CD4-positive, alpha-beta memory T cell (primary cell): ENCODE measurements around the gene PPP4R4. TPM values are rescaled to one million over a fixed set of nuclear protein-coding genes. Genes with fewer than 3 reads are reported as not detected.

Experiments used
- CTCF ChIA-PET: fragments of 350-600 bp; sonication (Branson Sonifier 250); formaldehyde crosslinking; loops from one replicate; lab custom pipeline; 2021; ENCODE audit warnings: inconsistent platforms; ENCODE audit not compliant: partially characterized antibody; lab: Charles Lee
- POLR2A ChIA-PET: fragments of 350-600 bp; sonication (Branson Sonifier 250); formaldehyde crosslinking; loops from one replicate; lab custom pipeline; 2021; ENCODE audit not compliant: partially characterized antibody; lab: Charles Lee
- DNase-seq, 5 donors: peaks; one replicate each; pipeline versions ENCODE4 v3.0.0 to v3.0.0-alpha.2; 2020 to 2022; ENCODE audit warnings: mixed read lengths in 1 of 5
- H3K27ac ChIP-seq: one replicate; pipeline ENCODE4 v1.7.0; 2013; ENCODE audit warnings: low read depth, low read length
- H3K27me3 ChIP-seq: 2 replicates; pipeline ENCODE4 v1.7.0; 2013; ENCODE audit warnings: mild to moderate bottlenecking, low read length, moderate library complexity; ENCODE audit not compliant: insufficient read depth
- H3K36me3 ChIP-seq: 2 replicates; pipeline ENCODE4 v1.7.0; 2013; ENCODE audit warnings: mild to moderate bottlenecking, low read length, moderate library complexity; ENCODE audit not compliant: insufficient read depth
- H3K4me1 ChIP-seq: 2 replicates; pipeline ENCODE4 v1.7.0; 2013; ENCODE audit warnings: mild to moderate bottlenecking, low read length, moderate library complexity; ENCODE audit not compliant: insufficient read depth
- H3K4me3 ChIP-seq, 2 donors: one replicate each; pipeline ENCODE4 v1.7.0; 2013; ENCODE audit warnings: low read length in 2 of 2, mild to moderate bottlenecking in 1 of 2
- H3K9me3 ChIP-seq, 2 donors: one replicate each; pipeline ENCODE4 v1.7.0; 2013; ENCODE audit warnings: low read length in 2 of 2, control low read depth in 1 of 2; ENCODE audit not compliant: control insufficient read depth in 1 of 2
- H3K27ac Mint-ChIP-seq, 7 donors: one replicate each; pipeline ENCODE4 v1.8.0; 2020 to 2021; ENCODE audit warnings: mixed read lengths in 7 of 7, mild to moderate bottlenecking in 6 of 7, inconsistent platforms in 3 of 7, moderate library complexity in 3 of 7
- H3K27me3 Mint-ChIP-seq, 2 donors: one replicate each; pipeline ENCODE4 v1.8.0; 2020 to 2021; ENCODE audit warnings: mixed read lengths in 2 of 2
- H3K36me3 Mint-ChIP-seq, 2 donors: one replicate each; pipeline ENCODE4 v1.8.0; 2020 to 2021; ENCODE audit warnings: mixed read lengths in 2 of 2, inconsistent platforms in 1 of 2, mild to moderate bottlenecking in 1 of 2
- H3K4me1 Mint-ChIP-seq, 4 donors: one replicate each; pipeline ENCODE4 v1.8.0; 2020 to 2021; ENCODE audit warnings: mixed read lengths in 4 of 4, mild to moderate bottlenecking in 1 of 4
- H3K4me3 Mint-ChIP-seq, 8 donors: one replicate each; pipeline ENCODE4 v1.8.0; 2020 to 2021; ENCODE audit warnings: mixed read lengths in 8 of 8, mild to moderate bottlenecking in 7 of 8, moderate library complexity in 6 of 8, inconsistent platforms in 3 of 8
- H3K9me3 Mint-ChIP-seq, 8 donors: one replicate each; pipeline ENCODE4 v1.8.0; 2020 to 2021; ENCODE audit warnings: mixed read lengths in 8 of 8, mild to moderate bottlenecking in 5 of 8, inconsistent platforms in 3 of 8, moderate library complexity in 1 of 8
- intact Hi-C: fragments of 100-400 bp; cut with micrococcal nuclease; formaldehyde crosslinking; loops from one replicate; pipeline ENCODE4 v1.15.1; 2023
- polyA plus RNA-seq, 2 donors: library from polyadenylated mRNA; unstranded; fragments of 300-500 nt; fragmentation: Illumina TruSeq; gene quantifications; one replicate each; pipeline ENCODE4 v1.2.3, GENCODE V29; 2021
- total RNA-seq, 2 experiments: library from RNA; stranded (reverse); gene quantifications; one replicate each; pipeline ENCODE4 v1.2.3, GENCODE V29; 2021

Gene PPP4R4
- total and polyA plus RNA-seq, 4 experiments from 2014 or later, result 0.38 to 7.3 (median 3.8) TPM

DNA sequence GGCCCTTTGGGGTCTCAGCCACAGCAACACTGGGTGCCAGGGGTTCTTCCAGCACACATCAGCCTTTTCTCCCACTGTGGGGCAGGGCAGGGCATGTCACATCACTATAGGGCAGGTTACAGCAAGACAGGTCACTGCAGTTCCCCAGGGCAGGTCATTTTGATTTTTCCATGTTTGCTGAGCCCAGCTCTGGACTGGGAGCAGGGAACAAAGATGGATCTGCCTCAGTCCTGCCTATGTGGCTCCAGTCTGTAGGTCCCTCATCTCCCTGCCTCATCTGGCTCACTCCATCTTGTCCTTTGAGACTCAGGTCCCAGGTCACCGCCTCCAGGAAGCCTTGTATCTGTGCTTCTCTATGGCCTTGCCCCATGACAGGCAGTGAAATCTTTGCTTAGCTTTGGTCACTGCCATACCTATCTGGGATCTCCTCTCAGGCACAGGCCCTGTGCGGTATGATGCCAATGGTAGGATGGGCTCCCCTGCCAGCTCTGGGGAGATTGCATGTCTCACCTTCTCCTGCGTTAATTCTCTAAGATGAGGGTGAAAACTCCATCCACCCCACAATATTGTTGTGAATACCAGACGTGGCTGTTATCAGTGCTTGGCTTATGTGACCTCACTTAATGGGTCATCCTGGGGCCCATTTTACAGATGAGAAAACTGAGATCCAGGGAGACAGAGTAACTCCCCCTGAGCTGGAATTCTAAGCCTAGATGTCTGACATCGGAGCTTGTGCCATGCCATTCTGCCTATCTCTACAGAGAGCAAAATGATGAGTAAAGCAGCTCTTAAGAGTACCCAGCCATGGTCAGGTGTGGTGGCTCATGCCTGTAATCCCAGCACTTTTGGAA is 147.5 kb downstream of the PPP4R4 start:
- Mint-ChIP-seq H3K4me3 (no peak overlapping the region), H3K4me1 (no peaks in the 10 kb centered on the region), H3K36me3 (no peaks in the 10 kb centered on the region), H3K27me3 (peaks cover 0 to 2% of the 10 kb centered on the region in 2 donors), H3K27ac (no peak overlapping the region), H3K9me3 (peaks cover 0 to 6% (median under 1%) of the 10 kb centered on the region in 8 donors)
- no peaks in the 10 kb centered on the region for H3K4me1 ChIP-seq
- no peak overlapping the region for H3K4me3 ChIP-seq
- CTCF ChIA-PET, result no interaction called here
- H3K27ac ChIP-seq, result no peak overlapping the region
- POLR2A ChIA-PET, result no interaction called here
- H3K27me3 ChIP-seq, result no peaks in the 10 kb centered on the region
- intact Hi-C loops, result no loop called here
- no peak for DNase-seq
- H3K9me3 ChIP-seq, result no peaks in the 10 kb centered on the region
- H3K36me3 ChIP-seq, result no peaks in the 10 kb centered on the region

DNA sequence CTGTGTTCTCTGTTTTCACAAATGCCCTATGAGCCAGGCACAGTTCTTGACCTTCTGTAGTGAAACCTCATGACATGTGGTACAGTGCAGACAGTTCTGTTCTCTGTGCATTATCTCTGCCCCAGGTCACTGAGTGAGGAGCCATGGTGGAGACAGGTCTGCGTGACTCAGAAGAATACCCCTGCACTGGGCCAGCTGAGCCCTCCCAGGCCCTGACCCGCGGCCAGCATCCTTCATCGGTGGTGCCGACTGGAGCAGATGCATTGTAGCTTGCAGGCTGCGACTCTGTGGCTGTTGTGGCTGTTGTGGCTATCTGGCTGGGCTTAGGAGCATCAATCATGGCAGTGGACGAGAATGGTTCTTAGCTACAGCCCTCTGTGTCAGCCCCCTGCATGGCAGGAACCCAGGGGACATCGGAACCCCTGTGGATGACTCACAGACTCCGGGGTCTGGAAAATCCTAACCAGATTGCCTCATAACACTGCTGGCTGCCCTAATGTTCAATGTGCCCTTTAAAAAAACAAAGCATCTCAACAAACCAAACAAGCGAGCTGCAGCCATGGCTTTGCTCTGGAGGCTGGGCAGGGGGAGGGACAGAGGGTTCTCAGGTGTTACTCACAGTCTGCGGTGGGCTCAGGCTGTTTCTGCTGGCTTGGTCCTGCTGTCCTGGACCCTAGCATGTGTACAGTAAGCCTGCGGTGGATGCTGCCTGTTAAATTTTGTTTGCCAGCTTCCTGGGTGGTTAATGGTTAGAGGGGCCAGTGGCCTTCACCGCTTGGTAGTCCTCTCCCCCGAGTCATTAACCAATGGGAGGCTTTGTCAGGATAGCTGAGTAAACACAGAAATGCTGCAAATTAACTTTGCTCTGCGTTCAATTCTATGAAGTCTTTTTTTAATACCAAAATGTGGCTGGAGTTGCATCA is 148.8 kb downstream of the PPP4R4 start, which contains the start of gene SERPINA6:
Gene SERPINA6 (minus strand): TSS at position 689 of the 923 bp plus-strand sequence. CDS start 8,688 bp downstream, outside the sequence.
- DNase-seq, result no peak
- no peaks in the 10 kb centered on the region for H3K4me1 ChIP-seq
- intact Hi-C loops, result no loop called here
- no peak within 1 kb of the TSS for H3K27ac ChIP-seq
- H3K27me3 ChIP-seq, result no peaks in the 10 kb centered on the region
- peaks cover 0 to 4% (median 1%) of the 10 kb centered on the region in 8 donors for H3K9me3 Mint-ChIP-seq
- H3K4me1 Mint-ChIP-seq, result no peaks in the 10 kb centered on the region
- H3K36me3 Mint-ChIP-seq, result no peaks in the 10 kb centered on the region
- H3K27ac Mint-ChIP-seq, result no peak within 1 kb of the TSS
- no peak within 1 kb of the TSS for H3K4me3 ChIP-seq
- H3K27me3 Mint-ChIP-seq, result peaks cover 1 to 4% of the 10 kb centered on the region in 2 donors
- ChIA-PET POLR2A (no interaction called here), CTCF (no interaction called here)
- H3K9me3 ChIP-seq, result no peaks in the 10 kb centered on the region
- H3K4me3 Mint-ChIP-seq, result no peak within 1 kb of the TSS
- H3K36me3 ChIP-seq, result no peaks in the 10 kb centered on the region

DNA sequence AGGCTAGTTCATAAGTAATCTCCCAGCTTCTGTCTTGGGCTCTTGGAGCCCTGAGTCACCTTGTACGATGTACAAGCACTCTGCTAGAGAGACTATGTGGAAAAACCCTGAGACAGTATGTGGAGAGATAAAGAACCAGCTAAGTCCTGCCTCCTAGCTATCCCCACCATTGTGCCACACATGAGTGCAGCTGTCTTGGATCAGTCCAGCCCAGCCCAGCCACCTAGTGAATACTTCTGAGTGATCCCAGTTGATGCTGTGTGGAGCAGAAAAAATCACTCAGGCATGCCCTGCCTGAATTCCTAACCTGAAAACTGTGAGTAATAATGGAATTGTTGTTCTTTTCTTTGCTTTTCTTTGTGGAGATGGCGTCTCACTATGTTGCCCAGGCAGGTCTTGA is 154.1 kb downstream of the PPP4R4 start:
- no peaks in the 10 kb centered on the region for H3K9me3 ChIP-seq
- no peaks in the 10 kb centered on the region for H3K4me1 ChIP-seq
- H3K4me3 ChIP-seq, result no peak overlapping the region
- Mint-ChIP-seq H3K4me1 (no peaks in the 10 kb centered on the region), H3K27ac (no peak overlapping the region), H3K4me3 (no peak overlapping the region), H3K9me3 (peaks cover 0 to 2% (median 0%) of the 10 kb centered on the region in 8 donors), H3K27me3 (peaks cover 3 to 7% of the 10 kb centered on the region in 2 donors), H3K36me3 (no peaks in the 10 kb centered on the region)
- H3K36me3 ChIP-seq, result no peaks in the 10 kb centered on the region
- ChIA-PET POLR2A (no interaction called here), CTCF (no interaction called here)
- no peak for DNase-seq
- H3K27me3 ChIP-seq, result no peaks in the 10 kb centered on the region
- no peak overlapping the region for H3K27ac ChIP-seq
- intact Hi-C loops, result no loop called here

Other genes starting within 250 kb of the PPP4R4 start
- gene FAM181A, start 247.0 kb upstream of the PPP4R4 start, total RNA-seq, result not detected
- not detected for gene FAM181A, start 247.0 kb upstream of the PPP4R4 start, polyA plus RNA-seq
- gene ASB2, start 197.8 kb upstream of the PPP4R4 start, total RNA-seq, result 10 to 100 TPM; 27.3 to 29.7 TPM
- 1 to 10 TPM in 1 of 2 donors, under 1 TPM in 1; 0.87 to 2.3 TPM for gene ASB2, start 197.8 kb upstream of the PPP4R4 start, polyA plus RNA-seq
- gene CCDC197, start 177.0 kb upstream of the PPP4R4 start, total RNA-seq, result not detected
- not detected for gene CCDC197, start 177.0 kb upstream of the PPP4R4 start, polyA plus RNA-seq
- under 1 TPM; 0.42 to 0.67 TPM for gene OTUB2, start 148.0 kb upstream of the PPP4R4 start, total RNA-seq
- gene OTUB2, start 148.0 kb upstream of the PPP4R4 start, polyA plus RNA-seq, result 1 to 10 TPM in 1 of 2 donors, under 1 TPM in 1; 0.19 to 1.1 TPM
- 100 to 1,000 TPM; 313 to 322 TPM for gene DDX24, start 93.1 kb upstream of the PPP4R4 start, total RNA-seq
- gene DDX24, start 93.1 kb upstream of the PPP4R4 start, polyA plus RNA-seq, result 100 to 1,000 TPM; 135 to 307 TPM
- 1 to 10 TPM; 7.4 to 7.9 TPM for gene IFI27L1, start 93.0 kb upstream of the PPP4R4 start, total RNA-seq
- gene IFI27L1, start 93.0 kb upstream of the PPP4R4 start, polyA plus RNA-seq, result 1 to 10 TPM; 6.3 to 8.5 TPM
- gene IFI27, start 63.6 kb upstream of the PPP4R4 start, total RNA-seq, result 1 to 10 TPM in 1 of 2 experiments, under 1 TPM in 1; 0.87 to 1.5 TPM
- gene IFI27, start 63.6 kb upstream of the PPP4R4 start, polyA plus RNA-seq, result 10 to 100 TPM; 15.9 to 24.0 TPM
- gene IFI27L2, start 44.7 kb upstream of the PPP4R4 start, total RNA-seq, result 10 to 100 TPM; 34.0 to 38.2 TPM
- 10 to 100 TPM; 61.4 to 87.9 TPM for gene IFI27L2, start 44.7 kb upstream of the PPP4R4 start, polyA plus RNA-seq
- not detected for gene SERPINA10, start 118.9 kb downstream of the PPP4R4 start, total RNA-seq
- not detected for gene SERPINA10, start 118.9 kb downstream of the PPP4R4 start, polyA plus RNA-seq
- not detected for gene SERPINA6, start 149.0 kb downstream of the PPP4R4 start, total RNA-seq
- not detected for gene SERPINA6, start 149.0 kb downstream of the PPP4R4 start, polyA plus RNA-seq
- gene SERPINA2, start 192.4 kb downstream of the PPP4R4 start, total RNA-seq, result not detected
- not detected for gene SERPINA2, start 192.4 kb downstream of the PPP4R4 start, polyA plus RNA-seq
- gene SERPINA1, start 214.3 kb downstream of the PPP4R4 start, total RNA-seq, result under 1 TPM; 0.44 to 0.58 TPM
- gene SERPINA1, start 214.3 kb downstream of the PPP4R4 start, polyA plus RNA-seq, result not detected